ENCODE measurements around the gene KDM2A. TPM values are rescaled to one million over a fixed set of nuclear protein-coding genes. Genes with fewer than 3 reads are reported as not detected.
A peak's percentile ranks its signal among the peaks of the same experiment; 100 is the strongest.

KDM2A gene
- total and polyA plus RNA-seq, 2 of the 13 experiments (the other 11 are each of a cell fraction or from before 2014, with no cell fraction given): 31.3 to 31.4 TPM

DNA sequence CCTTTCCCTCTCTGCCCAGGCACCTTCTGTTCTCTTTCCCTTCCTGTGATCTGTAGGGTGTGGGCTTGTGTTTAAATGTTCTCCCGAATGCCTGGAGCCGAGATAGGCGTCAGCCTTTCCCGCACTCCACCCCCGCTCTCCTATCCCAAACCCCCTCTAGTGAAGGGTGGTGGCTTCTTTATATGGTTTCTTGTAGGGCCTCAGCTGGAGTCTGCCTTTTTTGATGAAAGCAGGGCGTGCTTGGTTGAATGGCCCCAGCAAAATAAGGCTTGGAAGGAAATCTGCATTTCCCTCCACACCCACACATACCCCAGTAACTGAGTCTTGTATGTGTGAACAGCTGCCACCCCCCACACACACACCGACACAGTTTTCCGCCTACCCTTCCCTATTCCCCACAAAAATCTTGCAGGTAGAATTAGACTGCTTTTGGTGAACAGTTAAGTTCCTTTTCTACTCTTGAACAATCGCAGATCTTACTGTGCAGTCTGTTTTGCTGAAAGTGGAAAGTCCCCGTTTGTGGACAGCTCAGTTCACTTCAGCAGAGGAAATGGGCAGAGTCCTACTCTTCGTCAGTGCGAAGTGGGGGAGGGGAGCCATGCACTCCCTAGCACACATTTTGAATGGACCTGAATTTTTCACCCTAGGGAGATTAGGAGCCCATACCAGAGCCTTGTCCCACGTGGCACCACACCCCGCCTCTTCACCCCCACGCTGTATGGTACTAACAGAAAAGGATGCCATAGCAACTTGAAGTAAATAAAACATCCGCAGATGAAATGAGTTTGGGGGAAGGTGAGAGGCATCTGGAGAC is 121.7 kb downstream of the KDM2A start:
- ChIA-PET CTCF (ENCODE audit: low intra/inter-chr PET ratio, low total read pairs) (no interaction called here), POLR2A (interaction anchor here (0.6 to 3.3 kb wide), 11 partner anchors 11 to 146 kb away, joined by 3 to 20 read pairs (median 5); partner anchors contain the start of genes ANKRD13D and POLD4)
- intact Hi-C loops (cut with micrococcal nuclease; ENCODE audit: unreplicated experiment): loop anchor here (10.0 kb wide), 1 partner anchor 144 kb away; no protein-coding TSS in a partner anchor
- Histone ChIP-seq H3K4me3 (replicated peaks in 1 of 3; ENCODE audit: insufficient read depth in 1 of 3, low read depth in 2 of 3, low read length in 3 of 3) (peak overlapping the region; percentile 72 to 82 (median 80)), H3K36me3 (replicated peaks in 1 of 2; ENCODE audit: control insufficient read depth in 1 of 2, insufficient read depth in 2 of 2, low read length in 2 of 2) (peaks cover 4 to 21% of the 10 kb centered on the region in 2 experiments), H3K9ac (ENCODE audit: insufficient read depth, low read depth, low read length) (peak overlapping the region; percentile 91), H3K4me1 (ENCODE audit: insufficient read depth, low read length) (peaks cover 40% of the 10 kb centered on the region), H3K4me2 (ENCODE audit: low read depth, low read length) (peak overlapping the region; percentile 93), H3K79me2 (ENCODE audit: insufficient read depth, low read length) (peaks cover 41% of the 10 kb centered on the region), H4K20me1 (ENCODE audit: insufficient read depth, low read length) (peaks cover 11% of the 10 kb centered on the region), H2AFZ (ENCODE audit: low read length) (no peak overlapping the region), H3K27ac (ENCODE audit: extremely low read length, insufficient read depth, low read length) (peak overlapping the region; percentile 89), H3K9me3 (ENCODE audit: low read length) (no peaks in the 10 kb centered on the region), H3K27me3 (ENCODE audit: control insufficient read depth in 1 of 2, insufficient read depth in 2 of 2, low read length in 2 of 2) (no peaks in the 10 kb centered on the region; a peak in 1 of 5 replicates)
- DNase-seq (ENCODE audit: low spot score) (peak; percentile 73), ATAC-seq (peak; percentile 32), FAIRE-seq (peak; percentile 68)
- in situ Hi-C loops (cut with HindIII; ENCODE audit: extremely low pct_ligation_motif_present, low pct_unique_long_range_greater_than_20kb): no loop called here
- no TSS peak for BruUV-seq (replicated peaks)
- under 1% methylated on average over 16 of the region's 16 CpGs for WGBS (ENCODE audit: low lambda C conversion rate)
- TF ChIP-seq ZSCAN31 (CRISPR knock-in tag; IDR thresholded peaks at IDR 0.05; ENCODE audit: low read depth): peak; percentile 27; the same call in 1 of the 2 replicates
- no peak for TF ChIP-seq TEAD3 (CRISPR knock-in tag; optimal IDR thresholded peaks at IDR 0.05; ENCODE audit: borderline replicate concordance)
- TF ChIP-seq ATF7-NPFF (CRISPR knock-in tag; IDR thresholded peaks at IDR 0.05; ENCODE audit: low read depth): 0 out of 2 replicates have a peak, but pooled peaks have one; percentile 29
- TF ChIP-seq ZNF724P (CRISPR knock-in tag; IDR thresholded peaks at IDR 0.05; ENCODE audit: borderline replicate concordance): no peak
- no peak for TF ChIP-seq ZNF33A (CRISPR knock-in tag; IDR thresholded peaks at IDR 0.05; ENCODE audit: borderline replicate concordance)
- TF ChIP-seq, protein P1, sequence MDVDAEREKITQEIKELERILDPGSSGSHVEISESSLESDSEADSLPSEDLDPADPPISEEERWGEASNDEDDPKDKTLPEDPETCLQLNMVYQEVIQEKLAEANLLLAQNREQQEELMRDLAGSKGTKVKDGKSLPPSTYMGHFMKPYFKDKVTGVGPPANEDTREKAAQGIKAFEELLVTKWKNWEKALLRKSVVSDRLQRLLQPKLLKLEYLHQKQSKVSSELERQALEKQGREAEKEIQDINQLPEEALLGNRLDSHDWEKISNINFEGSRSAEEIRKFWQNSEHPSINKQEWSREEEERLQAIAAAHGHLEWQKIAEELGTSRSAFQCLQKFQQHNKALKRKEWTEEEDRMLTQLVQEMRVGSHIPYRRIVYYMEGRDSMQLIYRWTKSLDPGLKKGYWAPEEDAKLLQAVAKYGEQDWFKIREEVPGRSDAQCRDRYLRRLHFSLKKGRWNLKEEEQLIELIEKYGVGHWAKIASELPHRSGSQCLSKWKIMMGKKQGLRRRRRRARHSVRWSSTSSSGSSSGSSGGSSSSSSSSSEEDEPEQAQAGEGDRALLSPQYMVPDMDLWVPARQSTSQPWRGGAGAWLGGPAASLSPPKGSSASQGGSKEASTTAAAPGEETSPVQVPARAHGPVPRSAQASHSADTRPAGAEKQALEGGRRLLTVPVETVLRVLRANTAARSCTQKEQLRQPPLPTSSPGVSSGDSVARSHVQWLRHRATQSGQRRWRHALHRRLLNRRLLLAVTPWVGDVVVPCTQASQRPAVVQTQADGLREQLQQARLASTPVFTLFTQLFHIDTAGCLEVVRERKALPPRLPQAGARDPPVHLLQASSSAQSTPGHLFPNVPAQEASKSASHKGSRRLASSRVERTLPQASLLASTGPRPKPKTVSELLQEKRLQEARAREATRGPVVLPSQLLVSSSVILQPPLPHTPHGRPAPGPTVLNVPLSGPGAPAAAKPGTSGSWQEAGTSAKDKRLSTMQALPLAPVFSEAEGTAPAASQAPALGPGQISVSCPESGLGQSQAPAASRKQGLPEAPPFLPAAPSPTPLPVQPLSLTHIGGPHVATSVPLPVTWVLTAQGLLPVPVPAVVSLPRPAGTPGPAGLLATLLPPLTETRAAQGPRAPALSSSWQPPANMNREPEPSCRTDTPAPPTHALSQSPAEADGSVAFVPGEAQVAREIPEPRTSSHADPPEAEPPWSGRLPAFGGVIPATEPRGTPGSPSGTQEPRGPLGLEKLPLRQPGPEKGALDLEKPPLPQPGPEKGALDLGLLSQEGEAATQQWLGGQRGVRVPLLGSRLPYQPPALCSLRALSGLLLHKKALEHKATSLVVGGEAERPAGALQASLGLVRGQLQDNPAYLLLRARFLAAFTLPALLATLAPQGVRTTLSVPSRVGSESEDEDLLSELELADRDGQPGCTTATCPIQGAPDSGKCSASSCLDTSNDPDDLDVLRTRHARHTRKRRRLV (CRISPR knock-in tag; IDR thresholded peaks at IDR 0.05): 0 out of 2 replicates have a peak, but pooled peaks have one; percentile 35
- TF ChIP-seq SNAI1 (CRISPR knock-in tag; IDR thresholded peaks at IDR 0.05; ENCODE audit: borderline replicate concordance): peak; percentile 16; the same call in 1 of the 2 replicates
- 0 out of 2 replicates have a peak, but pooled peaks have one; percentile 20 for TF ChIP-seq HDAC2 (CRISPR knock-in tag; IDR thresholded peaks at IDR 0.05)
- TF ChIP-seq ZNF563 (CRISPR knock-in tag; IDR thresholded peaks at IDR 0.05): no peak
- TF ChIP-seq SRSF1 (optimal IDR thresholded peaks at IDR 0.05; ENCODE audit: low read depth, low read length): no peak
- no peak for TF ChIP-seq ZNF180 (CRISPR knock-in tag; IDR thresholded peaks at IDR 0.05; ENCODE audit: borderline replicate concordance, low read depth)
- TF ChIP-seq ONECUT2 (CRISPR knock-in tag; IDR thresholded peaks at IDR 0.05): no peak
- TF ChIP-seq ZSCAN25 (CRISPR knock-in tag; IDR thresholded peaks at IDR 0.05): 0 out of 2 replicates have a peak, but pooled peaks have one; percentile 26
- TF ChIP-seq ZNF703 (CRISPR knock-in tag; IDR thresholded peaks at IDR 0.05; ENCODE audit: borderline replicate concordance): no peak
- 0 out of 2 replicates have a peak, but pooled peaks have one; percentile 41 for TF ChIP-seq POLR2G (IDR thresholded peaks at IDR 0.05; ENCODE audit: low read depth, low read length)
- TF ChIP-seq, protein P2, sequence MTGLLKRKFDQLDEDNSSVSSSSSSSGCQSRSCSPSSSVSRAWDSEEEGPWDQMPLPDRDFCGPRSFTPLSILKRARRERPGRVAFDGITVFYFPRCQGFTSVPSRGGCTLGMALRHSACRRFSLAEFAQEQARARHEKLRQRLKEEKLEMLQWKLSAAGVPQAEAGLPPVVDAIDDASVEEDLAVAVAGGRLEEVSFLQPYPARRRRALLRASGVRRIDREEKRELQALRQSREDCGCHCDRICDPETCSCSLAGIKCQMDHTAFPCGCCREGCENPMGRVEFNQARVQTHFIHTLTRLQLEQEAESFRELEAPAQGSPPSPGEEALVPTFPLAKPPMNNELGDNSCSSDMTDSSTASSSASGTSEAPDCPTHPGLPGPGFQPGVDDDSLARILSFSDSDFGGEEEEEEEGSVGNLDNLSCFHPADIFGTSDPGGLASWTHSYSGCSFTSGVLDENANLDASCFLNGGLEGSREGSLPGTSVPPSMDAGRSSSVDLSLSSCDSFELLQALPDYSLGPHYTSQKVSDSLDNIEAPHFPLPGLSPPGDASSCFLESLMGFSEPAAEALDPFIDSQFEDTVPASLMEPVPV (CRISPR knock-in tag; IDR thresholded peaks at IDR 0.05): 0 out of 2 replicates have a peak, but pooled peaks have one; percentile 45
